HUES6 (cell line): ENCODE data around the gene BCAR1.
"Not testable (repeated sequence)": the region's sequence is repeated elsewhere in the genome, so short reads cannot be mapped to it uniquely, and the experiment has no call there.

Source experiments
- H3K27ac ChIP-seq: 2 replicates; pipeline ENCODE4 v1.7.0; 2013; ENCODE audit warnings: low read depth, mild to moderate bottlenecking, low read length, inconsistent platforms
- H3K27me3 ChIP-seq: 2 replicates; pipeline ENCODE4 v1.6.1; 2013; ENCODE audit warnings: low read length; ENCODE audit not compliant: control insufficient read depth, insufficient read depth
- H3K36me3 ChIP-seq: 2 replicates; pipeline ENCODE4 v1.6.1; 2013; ENCODE audit warnings: low read length; ENCODE audit not compliant: control insufficient read depth, insufficient read depth
- H3K4me1 ChIP-seq: 2 replicates; pipeline ENCODE4 v1.6.1; 2013; ENCODE audit warnings: low read length; ENCODE audit not compliant: control insufficient read depth, insufficient read depth
- H3K4me3 ChIP-seq: 2 replicates; pipeline ENCODE4 v1.5.1; 2013; ENCODE audit warnings: low read depth, low read length
- H3K9ac ChIP-seq: one replicate; pipeline ENCODE4 v1.6.1; 2013; ENCODE audit warnings: mild to moderate bottlenecking, low read length
- H3K9me3 ChIP-seq: 2 replicates; pipeline ENCODE4 v1.6.1; 2013; ENCODE audit warnings: low read depth, low read length; ENCODE audit not compliant: control insufficient read depth, insufficient read depth

Gene BCAR1

GRCh38 chr16:75219838-75220237 is 31.6 kb downstream of the BCAR1 start:
- Histone ChIP-seq H3K36me3 (no peaks in the 10 kb centered on the region), H3K9me3 (no peaks in the 10 kb centered on the region), H3K27ac (no peak overlapping the region), H3K9ac (no peak overlapping the region), H3K27me3 (no peaks in the 10 kb centered on the region), H3K4me1 (no peaks in the 10 kb centered on the region), H3K4me3 (no peak overlapping the region)

- no peaks in the 10 kb centered on the region for H3K27me3 ChIP-seq
- H3K36me3 ChIP-seq, result no peaks in the 10 kb centered on the region
- no peak overlapping the region for H3K4me3 ChIP-seq
- H3K4me1 ChIP-seq, result no peaks in the 10 kb centered on the region
- H3K9me3 ChIP-seq, result no peaks in the 10 kb centered on the region
- H3K9ac ChIP-seq, result no peak overlapping the region
- H3K27ac ChIP-seq, result no peak overlapping the region
Measured at GRCh38 chr16:75219088-75219487, 32.3 kb downstream of the BCAR1 start.

- H3K4me3 ChIP-seq, result no peak within 1 kb of the TSS
- H3K9me3 ChIP-seq, result no peaks in the 10 kb centered on the region
- no peaks in the 10 kb centered on the region for H3K36me3 ChIP-seq
- no peaks in the 10 kb centered on the region for H3K4me1 ChIP-seq
- H3K9ac ChIP-seq, result no peak within 1 kb of the TSS
- H3K27me3 ChIP-seq, result no peaks in the 10 kb centered on the region
- H3K27ac ChIP-seq, result no peak within 1 kb of the TSS
Measured at GRCh38 chr16:75218256-75219076, 33.0 kb downstream of the BCAR1 start, which contains the start of gene CTRB1. TSS of gene CTRB1 (plus strand) at chr16:75218988. CDS start at chr16:75219008, 20 bp downstream.

DNA sequence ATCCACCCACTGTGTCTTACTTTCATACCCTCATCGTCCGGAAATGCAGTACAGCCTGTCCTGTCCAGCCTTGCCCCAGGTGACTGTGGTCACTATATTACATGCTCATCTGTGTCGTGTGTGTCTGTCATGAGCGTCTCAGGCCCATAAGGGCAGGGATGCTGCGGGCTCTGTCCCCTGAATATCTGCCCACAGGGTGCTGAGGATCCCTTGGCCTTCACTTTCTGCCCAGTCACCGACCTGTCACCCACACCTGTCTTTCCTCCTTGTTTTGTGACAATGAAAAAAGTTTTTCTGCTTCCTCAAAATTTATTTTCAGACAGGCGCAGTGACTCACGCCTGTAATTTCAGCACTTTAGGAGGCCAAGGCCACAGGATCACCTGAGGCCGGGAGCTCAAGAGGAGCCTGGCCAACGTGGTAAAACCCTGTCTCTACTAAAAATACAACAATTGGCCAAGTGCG is 34.0 kb downstream of the BCAR1 start:
- Histone ChIP-seq H3K4me1 (no peaks in the 10 kb centered on the region), H3K27ac (no peak overlapping the region), H3K9ac (no peak overlapping the region), H3K27me3 (no peaks in the 10 kb centered on the region), H3K36me3 (no peaks in the 10 kb centered on the region), H3K9me3 (no peaks in the 10 kb centered on the region), H3K4me3 (no peak overlapping the region)

DNA sequence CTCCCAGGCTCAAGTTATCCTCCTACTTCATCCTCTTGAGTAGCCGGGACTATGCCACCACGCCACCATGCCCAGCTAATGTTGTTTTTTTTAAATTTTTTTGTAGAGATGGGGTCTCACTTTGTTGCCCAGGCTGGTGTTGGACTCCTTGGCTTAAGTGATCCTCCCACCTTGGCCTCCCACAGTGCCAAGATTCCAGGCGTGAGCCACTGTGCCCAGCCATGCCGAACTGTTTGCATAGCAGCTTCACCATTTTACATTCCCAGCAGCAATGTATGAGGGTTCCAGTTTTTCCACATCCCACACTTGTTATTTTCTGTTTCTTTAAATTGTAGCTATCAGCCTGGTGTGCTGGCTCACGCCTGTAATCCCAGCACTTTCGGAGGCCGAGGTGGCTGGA is 34.8 kb downstream of the BCAR1 start:
- H3K9me3 ChIP-seq, result no peaks in the 10 kb centered on the region
- no peak overlapping the region for H3K4me3 ChIP-seq
- no peak overlapping the region for H3K9ac ChIP-seq
- H3K4me1 ChIP-seq, result no peaks in the 10 kb centered on the region
- no peaks in the 10 kb centered on the region for H3K27me3 ChIP-seq
- H3K36me3 ChIP-seq, result no peaks in the 10 kb centered on the region
- H3K27ac ChIP-seq, result no peak overlapping the region

DNA sequence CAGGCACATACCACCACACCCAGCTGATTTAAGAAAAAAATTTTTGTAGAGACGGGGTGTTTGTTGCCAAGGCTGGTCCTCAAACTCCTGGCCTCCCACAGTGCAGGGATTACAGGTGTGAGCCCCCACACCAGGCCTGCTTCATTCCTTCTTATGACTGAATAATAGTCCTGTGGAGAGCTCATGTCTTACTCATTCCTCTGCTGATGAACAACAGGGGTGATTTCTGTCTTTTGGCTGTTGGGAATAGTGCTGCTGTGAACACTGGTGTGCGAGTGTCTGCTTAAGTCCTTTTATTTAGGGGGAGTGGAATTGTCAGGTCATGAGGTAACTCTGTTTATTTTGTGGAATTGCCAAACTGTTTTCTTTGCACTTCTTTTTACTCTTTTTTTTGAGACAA is 35.3 kb downstream of the BCAR1 start:
- no peaks in the 10 kb centered on the region for H3K4me1 ChIP-seq
- H3K9me3 ChIP-seq, result no peaks in the 10 kb centered on the region
- H3K36me3 ChIP-seq, result no peaks in the 10 kb centered on the region
- H3K27me3 ChIP-seq, result no peaks in the 10 kb centered on the region
- H3K27ac ChIP-seq, result no peak overlapping the region
- no peak overlapping the region for H3K4me3 ChIP-seq
- H3K9ac ChIP-seq, result no peak overlapping the region

- not testable (repeated sequence) for H3K27me3 ChIP-seq, H3K4me3 ChIP-seq
Measured at GRCh38 chr16:75211286-75211685, 40.1 kb downstream of the BCAR1 start.

DNA sequence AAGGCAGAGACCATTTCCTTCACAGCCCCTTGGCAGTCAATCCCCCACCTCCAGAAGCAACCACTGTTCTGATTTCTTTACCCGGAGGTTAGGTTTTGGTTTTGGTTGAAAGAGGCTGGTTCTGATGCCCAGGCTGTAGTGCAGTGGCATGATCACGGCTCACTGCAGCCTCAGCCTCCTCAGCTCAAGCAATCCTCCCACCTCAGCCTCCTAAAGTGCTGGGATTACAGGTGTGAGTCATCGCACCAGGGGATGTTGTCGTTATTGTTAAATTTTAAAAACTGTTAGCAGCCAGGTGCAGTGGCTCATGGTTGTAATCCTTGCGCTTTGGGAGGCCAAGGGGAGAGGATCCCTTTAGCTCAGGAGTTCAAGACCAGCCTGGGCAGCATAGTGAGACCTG is 41.5 kb downstream of the BCAR1 start:
- H3K9me3 ChIP-seq, result no peaks in the 10 kb centered on the region
- no peaks in the 10 kb centered on the region for H3K4me1 ChIP-seq
- no peak overlapping the region for H3K4me3 ChIP-seq
- no peak overlapping the region for H3K27ac ChIP-seq
- H3K9ac ChIP-seq, result no peak overlapping the region
- H3K27me3 ChIP-seq, result no peaks in the 10 kb centered on the region
- H3K36me3 ChIP-seq, result no peaks in the 10 kb centered on the region

More at GRCh38 chr16:75211286-75211685, 40.1 kb downstream of the BCAR1 start:
- H3K9ac ChIP-seq, H3K36me3 ChIP-seq, H3K27ac ChIP-seq, H3K4me1 ChIP-seq, H3K9me3 ChIP-seq: not testable (repeated sequence)

DNA sequence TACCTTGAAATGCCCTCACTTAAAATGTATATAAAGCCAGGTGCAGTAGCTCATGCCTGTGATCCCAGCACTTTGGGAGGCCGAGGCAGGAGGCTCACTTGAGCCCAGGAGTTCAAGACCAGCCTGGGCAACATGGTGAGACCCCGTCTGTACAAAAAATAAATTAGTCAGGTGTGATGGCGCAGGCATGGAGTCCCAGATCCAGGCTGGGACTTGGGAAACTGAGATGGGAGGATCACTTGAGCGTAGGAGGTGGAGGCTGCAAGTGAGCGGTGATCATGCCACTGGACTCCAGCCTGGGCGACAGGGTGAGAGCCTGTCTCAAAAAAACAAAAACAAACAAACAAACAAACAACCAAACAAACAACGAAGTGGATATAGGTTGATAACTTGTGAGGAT is 41.9 kb downstream of the BCAR1 start:
- not testable (repeated sequence) for H3K36me3 ChIP-seq, H3K9me3 ChIP-seq, H3K27me3 ChIP-seq, H3K4me3 ChIP-seq, H3K27ac ChIP-seq, H3K4me1 ChIP-seq, H3K9ac ChIP-seq

DNA sequence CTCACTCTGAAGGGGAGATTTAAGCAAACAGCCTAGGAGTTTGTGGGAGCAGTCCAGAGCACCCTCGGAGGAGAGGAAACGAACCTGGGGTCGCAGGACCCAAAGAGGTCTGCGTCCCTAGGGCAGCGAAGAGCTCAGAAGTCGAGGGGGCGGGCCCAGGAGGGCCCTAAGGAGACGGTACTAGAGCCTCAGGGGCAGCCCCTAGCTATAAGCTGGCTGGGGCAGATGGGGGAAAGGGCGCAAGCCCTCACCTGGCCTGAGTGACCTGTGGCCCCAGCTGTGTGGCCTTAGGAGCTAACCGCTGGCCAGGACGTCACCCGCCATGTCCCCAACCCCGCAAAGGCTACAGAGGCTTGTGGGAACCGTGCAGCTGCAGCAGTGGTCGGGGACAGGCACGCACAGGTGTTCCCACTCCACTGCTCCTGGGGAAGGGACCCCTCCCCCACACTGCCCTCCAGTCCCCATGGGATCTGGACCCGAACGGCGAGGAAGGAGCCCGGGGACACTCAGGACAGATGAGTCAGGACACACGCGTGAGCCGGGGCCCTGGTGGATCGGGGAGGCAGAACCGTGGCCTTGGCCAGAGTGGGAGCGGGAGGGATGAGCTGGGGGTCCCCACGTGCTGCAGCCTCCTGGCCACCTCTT is 42.4 kb downstream of the BCAR1 start:
- Histone ChIP-seq H3K9ac (no peak overlapping the region), H3K9me3 (no peaks in the 10 kb centered on the region), H3K4me3 (no peak overlapping the region), H3K4me1 (peaks cover under 1% of the 10 kb centered on the region; the same call in 1 of the 2 replicates), H3K36me3 (no peaks in the 10 kb centered on the region), H3K27me3 (no peaks in the 10 kb centered on the region), H3K27ac (no peak overlapping the region)

GRCh38 chr16:75208242-75208825 is 43.1 kb downstream of the BCAR1 start:
- no peak overlapping the region for H3K27ac ChIP-seq
- H3K4me1 ChIP-seq, result peaks cover 6% of the 10 kb centered on the region; the same call in 1 of the 2 replicates
- H3K9me3 ChIP-seq, result no peaks in the 10 kb centered on the region
- no peaks in the 10 kb centered on the region for H3K36me3 ChIP-seq
- no peak overlapping the region for H3K4me3 ChIP-seq
- no peak overlapping the region for H3K9ac ChIP-seq
- no peaks in the 10 kb centered on the region for H3K27me3 ChIP-seq
